Measurements from ENCODE around the gene SH3BGR.

DNA sequence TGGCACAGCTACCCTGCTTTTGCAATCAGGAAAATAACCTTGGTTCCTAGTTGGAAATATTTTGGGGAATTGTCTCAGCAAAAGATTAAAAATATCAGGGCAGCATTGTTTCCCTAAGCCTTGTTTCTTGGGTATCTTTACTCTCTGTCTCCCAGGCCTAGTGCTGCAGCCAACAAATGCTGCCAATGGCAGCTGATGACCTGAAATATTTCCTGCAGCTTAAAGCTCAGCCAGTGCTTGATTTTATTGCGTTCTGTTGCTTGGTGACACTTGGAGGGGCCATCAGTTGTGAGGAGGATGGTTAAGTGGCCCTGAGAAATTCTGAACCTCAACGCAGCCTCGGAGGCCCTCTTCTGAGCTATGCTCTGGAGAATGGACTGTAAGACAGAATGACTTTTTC is 101.6 kb downstream of the SH3BGR start:
- TF ChIP-seq CTCF (IDR thresholded peaks at IDR 0.05; ENCODE audit: insufficient read depth, low read depth, low read length), result no peak
- TF ChIP-seq EZH2 (IDR thresholded peaks at IDR 0.05; ENCODE audit: insufficient read depth, low read length), result no peak
